HPDE6-E6E7 (cell line): ENCODE data around the gene GPR137.
A peak's percentile ranks its signal among the peaks of the same experiment; 100 is the strongest.
"Not testable (repeated sequence)": the region's sequence is repeated elsewhere in the genome, so short reads cannot be mapped to it uniquely, and the experiment has no call there.

Experiments
- DNase-seq: peaks from one replicate; pipeline ENCODE4 v3.0.0; 2011; ENCODE audit warnings: missing footprints; ENCODE audit errors: extremely low spot score

The GPR137 gene

GRCh38 chr11:64303109-64304031, 17.7 kb downstream of the GPR137 start:
- DNase-seq, result no peak

- no peak for DNase-seq
Measured at GRCh38 chr11:64304032-64304315, 18.3 kb downstream of the GPR137 start.

- DNase-seq, result no peak
Measured at GRCh38 chr11:64304316-64305072, 18.8 kb downstream of the GPR137 start.

- DNase-seq, result peak; percentile 92
Measured at GRCh38 chr11:64305075-64305690, 19.5 kb downstream of the GPR137 start, which contains the start of gene ESRRA. TSS of gene ESRRA (plus strand) at chr11:64305524. CDS start at chr11:64307180, 1,656 bp downstream.

GRCh38 chr11:64305691-64306562, 20.3 kb downstream of the GPR137 start:
- no peak for DNase-seq

GRCh38 chr11:64306563-64306875, 20.9 kb downstream of the GPR137 start:
- no peak for DNase-seq

GRCh38 chr11:64306876-64307622, 21.4 kb downstream of the GPR137 start:
- no peak for DNase-seq

- not testable (repeated sequence) for DNase-seq
Measured at GRCh38 chr11:64307795-64308194, 22.1 kb downstream of the GPR137 start.

GRCh38 chr11:64312947-64313346, 27.3 kb downstream of the GPR137 start:
- no peak for DNase-seq

- no peak for DNase-seq
Measured at GRCh38 chr11:64313491-64314145, 28.0 kb downstream of the GPR137 start.

- no peak for DNase-seq
Measured at GRCh38 chr11:64314146-64314804, 28.6 kb downstream of the GPR137 start.

- DNase-seq, result no peak
Measured at GRCh38 chr11:64314805-64315561, 29.3 kb downstream of the GPR137 start.

- DNase-seq, result not testable (repeated sequence)
Measured at GRCh38 chr11:64315667-64316526, 30.2 kb downstream of the GPR137 start.

GRCh38 chr11:64316672-64317324, 31.1 kb downstream of the GPR137 start:
- no peak for DNase-seq

GRCh38 chr11:64317325-64317960, 31.8 kb downstream of the GPR137 start, which contains the start of gene TRMT112:
TSS of gene TRMT112 (minus strand) at chr11:64317559. CDS start at chr11:64317526, 33 bp downstream.
- peak; percentile 94 for DNase-seq

- peak; percentile 92 for DNase-seq
Measured at GRCh38 chr11:64317961-64318765, 32.5 kb downstream of the GPR137 start, which contains the start of gene PRDX5. TSS of gene PRDX5 (plus strand) at chr11:64318121. CDS start at chr11:64318216, 95 bp downstream.
